ENCODE measurements around the gene PSTPIP2. TPM values are rescaled to one million over a fixed set of nuclear protein-coding genes. Genes with fewer than 3 reads are reported as not detected.
"Not testable (repeated sequence)": the region's sequence is repeated elsewhere in the genome, so short reads cannot be mapped to it uniquely, and the experiment has no call there.

PSTPIP2 gene
- total RNA-seq, 4 donors from 2014 or later, result 0.59 to 5.9 (median 3.2) TPM

- intact Hi-C loops (cut with DNase I; ENCODE audit: low total_unique reads), result no loop called here
Observed at GRCh38 chr18:45998244-45998643, 73.8 kb downstream of the PSTPIP2 start.

GRCh38 chr18:45997700-45998151 is 74.3 kb downstream of the PSTPIP2 start:
- Histone ChIP-seq H3K27ac (no peak overlapping the region), H3K4me1 (no peaks in the 10 kb centered on the region), H3K9me3 (no peaks in the 10 kb centered on the region), H3K4me3 (no peak overlapping the region), H3K27me3 (no peaks in the 10 kb centered on the region), H3K36me3 (no peaks in the 10 kb centered on the region)
- intact Hi-C loops (cut with DNase I; ENCODE audit: low total_unique reads), result no loop called here
- TF ChIP-seq POLR2A (IDR thresholded peaks at IDR 0.05) (no peak), CTCF (IDR thresholded peaks at IDR 0.05) (no peak)
- DNase-seq, result no peak

More at GRCh38 chr18:45998244-45998643, 73.8 kb downstream of the PSTPIP2 start:
- Histone ChIP-seq H3K27me3 (no peaks in the 10 kb centered on the region), H3K36me3 (no peaks in the 10 kb centered on the region), H3K4me1 (no peaks in the 10 kb centered on the region), H3K4me3 (no peak overlapping the region), H3K27ac (no peak overlapping the region), H3K9me3 (no peaks in the 10 kb centered on the region)
- TF ChIP-seq CTCF (IDR thresholded peaks at IDR 0.05) (no peak), POLR2A (IDR thresholded peaks at IDR 0.05) (no peak)
- DNase-seq, result no peak

- H3K9me3 ChIP-seq, result no peaks in the 10 kb centered on the region
- intact Hi-C loops (cut with DNase I; ENCODE audit: low total_unique reads), result no loop called here
- no peak overlapping the region for H3K4me3 ChIP-seq
- no peak overlapping the region for H3K27ac ChIP-seq
- no peak for TF ChIP-seq POLR2A (IDR thresholded peaks at IDR 0.05)
- no peak for TF ChIP-seq CTCF (IDR thresholded peaks at IDR 0.05)
- no peaks in the 10 kb centered on the region for H3K4me1 ChIP-seq
- no peak for DNase-seq
- no peaks in the 10 kb centered on the region for H3K27me3 ChIP-seq
- H3K36me3 ChIP-seq, result no peaks in the 10 kb centered on the region
Observed at GRCh38 chr18:45995461-45995860, 76.6 kb downstream of the PSTPIP2 start.

GRCh38 chr18:45993438-45993837 is 78.6 kb downstream of the PSTPIP2 start:
- Histone ChIP-seq H3K36me3 (no peaks in the 10 kb centered on the region), H3K9me3 (no peaks in the 10 kb centered on the region), H3K27ac (no peak overlapping the region), H3K4me3 (no peak overlapping the region), H3K27me3 (no peaks in the 10 kb centered on the region), H3K4me1 (no peaks in the 10 kb centered on the region)
- TF ChIP-seq POLR2A (IDR thresholded peaks at IDR 0.05) (no peak), CTCF (IDR thresholded peaks at IDR 0.05) (no peak)
- DNase-seq, result no peak
- intact Hi-C loops (cut with DNase I; ENCODE audit: low total_unique reads), result no loop called here

- H3K36me3 ChIP-seq; H3K4me1 ChIP-seq; H3K27me3 ChIP-seq; H3K27ac ChIP-seq; intact Hi-C loops (cut with DNase I; ENCODE audit: low total_unique reads); H3K9me3 ChIP-seq; H3K4me3 ChIP-seq; DNase-seq: not testable (repeated sequence)
Observed at GRCh38 chr18:45992527-45992926, 79.5 kb downstream of the PSTPIP2 start.

GRCh38 chr18:45991788-45992187 is 80.3 kb downstream of the PSTPIP2 start:
- no peaks in the 10 kb centered on the region for H3K36me3 ChIP-seq
- no peak overlapping the region for H3K4me3 ChIP-seq
- no peak for TF ChIP-seq POLR2A (IDR thresholded peaks at IDR 0.05)
- DNase-seq, result no peak
- intact Hi-C loops (cut with DNase I; ENCODE audit: low total_unique reads), result no loop called here
- no peaks in the 10 kb centered on the region for H3K4me1 ChIP-seq
- no peak overlapping the region for H3K27ac ChIP-seq
- no peaks in the 10 kb centered on the region for H3K9me3 ChIP-seq
- H3K27me3 ChIP-seq, result no peaks in the 10 kb centered on the region

Measured in uterus (tissue), 4 donors.